ENCODE data around the gene RAB44.

Gene RAB44

GRCh38 chr6:36730424-36731380 is 33.1 kb downstream of the RAB44 start:
- no peak for DNase-seq (ENCODE audit: low read depth in 3 of 3)

- DNase-seq (ENCODE audit: low read depth in 3 of 3), result no peak
Measured at GRCh38 chr6:36731622-36732310, 34.1 kb downstream of the RAB44 start.

GRCh38 chr6:36733300-36733699 is 35.7 kb downstream of the RAB44 start:
- no peak for DNase-seq (ENCODE audit: low read depth in 3 of 3)

- DNase-seq (ENCODE audit: low read depth in 3 of 3), result no peak
Measured at GRCh38 chr6:36734486-36735060, 36.9 kb downstream of the RAB44 start.

GRCh38 chr6:36735110-36736071 is 37.8 kb downstream of the RAB44 start:
- peak in 1 of 3 donors; percentile 13 for DNase-seq (ENCODE audit: low read depth in 3 of 3)

GRCh38 chr6:36737043-36737785 is 39.6 kb downstream of the RAB44 start:
- no peak for DNase-seq (ENCODE audit: low read depth in 3 of 3)

- no peak for DNase-seq (ENCODE audit: low read depth in 3 of 3)
Measured at GRCh38 chr6:36738108-36738507, 40.5 kb downstream of the RAB44 start.

GRCh38 chr6:36739947-36740817 is 42.6 kb downstream of the RAB44 start:
- DNase-seq (ENCODE audit: low read depth in 3 of 3), result no peak

- DNase-seq (ENCODE audit: low read depth in 3 of 3), result no peak
Measured at GRCh38 chr6:36740818-36741179, 43.2 kb downstream of the RAB44 start.

GRCh38 chr6:36742146-36742545 is 44.5 kb downstream of the RAB44 start:
- no peak for DNase-seq (ENCODE audit: low read depth in 3 of 3)

GRCh38 chr6:36743032-36743431 is 45.4 kb downstream of the RAB44 start:
- no peak for DNase-seq (ENCODE audit: low read depth in 3 of 3)

GRCh38 chr6:36743538-36744303 is 46.1 kb downstream of the RAB44 start:
- DNase-seq (ENCODE audit: low read depth in 3 of 3), result no peak

GRCh38 chr6:36744304-36744673 is 46.7 kb downstream of the RAB44 start:
- DNase-seq (ENCODE audit: low read depth in 3 of 3), result no peak

- DNase-seq (ENCODE audit: low read depth in 3 of 3), result no peak
Measured at GRCh38 chr6:36745283-36745682, 47.7 kb downstream of the RAB44 start.

GRCh38 chr6:36745836-36746235 is 48.2 kb downstream of the RAB44 start:
- no peak for DNase-seq (ENCODE audit: low read depth in 3 of 3)

- DNase-seq (ENCODE audit: low read depth in 3 of 3), result no peak
Measured at GRCh38 chr6:36746251-36746650, 48.6 kb downstream of the RAB44 start.

GRCh38 chr6:36749829-36750489 is 52.3 kb downstream of the RAB44 start:
- no peak for DNase-seq (ENCODE audit: low read depth in 3 of 3)

GRCh38 chr6:36751091-36751490 is 53.5 kb downstream of the RAB44 start:
- DNase-seq (ENCODE audit: low read depth in 3 of 3), result no peak

- DNase-seq (ENCODE audit: low read depth in 3 of 3), result no peak
Measured at GRCh38 chr6:36751833-36752186, 54.2 kb downstream of the RAB44 start.

Data from stimulated activated CD4-positive, alpha-beta T cell treated with anti-CD3 and anti-CD28 coated beads, TNF-alpha, amount 100 ng/mL, for 48 hours (primary cell).